AG10803 (cell line): Measurements from ENCODE around the gene MBNL1.

Experiments used
- DNase-seq: peaks from one replicate; pipeline ENCODE4 v3.0.0; 2010; ENCODE audit warnings: low read depth
- H3K4me3 ChIP-seq: 2 replicates; pipeline ENCODE4 v1.5.1; 2011; ENCODE audit warnings: mild to moderate bottlenecking, low read length, control low read depth
- TF ChIP-seq, protein P1 (sequence below): conservative IDR thresholded peaks from 2 replicates; pipeline ENCODE4 v1.5.1; 2011; ENCODE audit warnings: mild to moderate bottlenecking, low read length, control low read depth, inconsistent platforms

The MBNL1 gene

DNA sequence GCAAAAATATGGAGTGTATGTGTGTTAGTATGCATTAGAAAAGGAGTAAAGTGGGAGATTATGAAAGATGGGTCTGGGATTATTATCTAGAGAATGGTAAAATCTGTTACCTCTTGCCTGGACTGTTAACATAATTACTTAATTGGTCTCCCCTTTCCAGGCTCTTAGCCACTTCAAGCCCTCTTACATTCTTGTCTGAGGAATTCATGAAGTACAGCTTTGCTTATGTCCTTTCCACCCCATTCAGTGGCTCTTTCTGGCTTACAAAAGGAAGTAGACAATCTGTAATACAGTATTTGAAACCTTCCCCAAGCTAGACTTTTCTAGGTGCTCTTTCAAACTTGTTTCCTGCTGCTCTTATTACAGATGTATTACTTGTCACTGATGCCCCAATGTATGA lies 129.8 kb downstream of the MBNL1 start:
- H3K4me3 ChIP-seq: no peak overlapping the region
- TF ChIP-seq, protein P1, sequence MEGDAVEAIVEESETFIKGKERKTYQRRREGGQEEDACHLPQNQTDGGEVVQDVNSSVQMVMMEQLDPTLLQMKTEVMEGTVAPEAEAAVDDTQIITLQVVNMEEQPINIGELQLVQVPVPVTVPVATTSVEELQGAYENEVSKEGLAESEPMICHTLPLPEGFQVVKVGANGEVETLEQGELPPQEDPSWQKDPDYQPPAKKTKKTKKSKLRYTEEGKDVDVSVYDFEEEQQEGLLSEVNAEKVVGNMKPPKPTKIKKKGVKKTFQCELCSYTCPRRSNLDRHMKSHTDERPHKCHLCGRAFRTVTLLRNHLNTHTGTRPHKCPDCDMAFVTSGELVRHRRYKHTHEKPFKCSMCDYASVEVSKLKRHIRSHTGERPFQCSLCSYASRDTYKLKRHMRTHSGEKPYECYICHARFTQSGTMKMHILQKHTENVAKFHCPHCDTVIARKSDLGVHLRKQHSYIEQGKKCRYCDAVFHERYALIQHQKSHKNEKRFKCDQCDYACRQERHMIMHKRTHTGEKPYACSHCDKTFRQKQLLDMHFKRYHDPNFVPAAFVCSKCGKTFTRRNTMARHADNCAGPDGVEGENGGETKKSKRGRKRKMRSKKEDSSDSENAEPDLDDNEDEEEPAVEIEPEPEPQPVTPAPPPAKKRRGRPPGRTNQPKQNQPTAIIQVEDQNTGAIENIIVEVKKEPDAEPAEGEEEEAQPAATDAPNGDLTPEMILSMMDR: no peak
- peak; percentile 34 for DNase-seq

DNA sequence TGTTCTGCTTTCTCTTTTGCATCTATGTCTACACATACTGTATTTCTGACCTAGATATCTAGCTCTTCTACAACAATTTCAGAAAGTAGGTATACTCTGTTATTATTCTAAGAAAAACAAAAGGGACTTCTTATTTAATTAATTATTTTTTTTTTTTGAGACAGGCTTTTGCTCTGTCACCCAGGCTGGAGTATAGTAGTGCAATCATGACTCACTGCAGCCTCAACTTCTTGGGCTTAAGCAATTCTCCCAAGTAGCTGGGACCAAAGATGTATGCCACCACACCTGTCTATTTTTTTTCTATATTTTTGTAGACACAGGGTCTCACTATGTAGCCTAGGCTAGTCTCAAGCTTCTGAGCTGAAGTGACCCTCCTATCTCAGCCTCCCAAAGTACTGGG lies 130.6 kb downstream of the MBNL1 start:
- peak; percentile 74 for DNase-seq
- no peak overlapping the region for H3K4me3 ChIP-seq
- TF ChIP-seq, protein P1: no peak

DNA sequence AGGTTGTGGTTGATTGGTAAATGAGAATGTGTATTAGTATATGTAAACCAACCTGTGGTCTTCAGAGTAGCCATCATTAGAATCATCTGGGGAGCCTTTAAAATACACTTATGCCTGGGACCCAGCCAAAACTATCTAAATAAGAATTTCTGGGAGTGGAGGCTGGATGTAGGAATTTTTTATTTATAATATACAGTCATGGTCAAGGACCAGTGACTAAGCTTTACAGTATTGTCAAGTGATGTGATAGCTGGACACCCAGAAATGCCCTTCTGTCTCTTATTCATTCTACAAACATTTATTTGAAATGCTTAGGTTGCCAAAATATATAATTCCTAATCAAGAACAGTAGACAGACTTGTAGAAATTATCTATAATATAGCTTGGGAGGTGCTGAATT lies 132.2 kb downstream of the MBNL1 start:
- no peak overlapping the region for H3K4me3 ChIP-seq
- peak; percentile 69 for DNase-seq
- TF ChIP-seq, protein P1: no peak

DNA sequence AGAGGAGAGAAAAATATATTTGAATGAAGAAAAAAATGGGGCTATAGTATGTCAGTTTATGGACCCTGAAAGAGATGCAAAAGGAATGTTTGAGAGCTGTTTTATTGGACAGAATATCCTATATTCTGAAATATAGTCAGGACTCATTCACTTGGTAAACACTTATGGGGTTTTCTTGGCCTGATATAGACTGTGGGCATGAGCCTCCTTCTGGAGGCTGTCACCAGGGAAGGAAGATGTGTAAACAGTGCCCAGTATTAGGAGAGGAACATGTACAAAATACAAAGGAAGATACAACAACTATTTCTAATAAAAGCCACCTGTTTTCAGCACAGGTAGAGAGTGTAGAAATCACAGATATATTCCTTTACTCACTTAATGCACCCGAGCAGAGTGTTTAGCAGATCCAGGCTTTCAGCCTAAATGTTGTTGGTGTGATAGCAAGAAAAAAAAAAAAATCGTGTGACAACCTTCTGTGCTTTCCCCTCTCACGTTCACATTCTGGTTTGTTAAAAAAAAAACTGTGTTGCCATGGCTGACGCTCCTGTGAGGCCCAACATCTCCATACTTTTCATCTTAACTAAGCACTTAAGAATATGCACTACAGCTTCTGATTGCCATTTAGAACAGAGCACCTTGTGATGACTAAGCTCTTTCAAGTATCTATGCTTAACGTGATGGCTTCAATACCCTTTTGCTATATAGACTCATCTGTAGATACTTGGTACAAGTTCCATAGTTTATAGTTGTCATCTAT lies 134.1 kb downstream of the MBNL1 start:
- DNase-seq: peak; percentile 20
- TF ChIP-seq, protein P1: no peak
- H3K4me3 ChIP-seq: no peak overlapping the region

DNA sequence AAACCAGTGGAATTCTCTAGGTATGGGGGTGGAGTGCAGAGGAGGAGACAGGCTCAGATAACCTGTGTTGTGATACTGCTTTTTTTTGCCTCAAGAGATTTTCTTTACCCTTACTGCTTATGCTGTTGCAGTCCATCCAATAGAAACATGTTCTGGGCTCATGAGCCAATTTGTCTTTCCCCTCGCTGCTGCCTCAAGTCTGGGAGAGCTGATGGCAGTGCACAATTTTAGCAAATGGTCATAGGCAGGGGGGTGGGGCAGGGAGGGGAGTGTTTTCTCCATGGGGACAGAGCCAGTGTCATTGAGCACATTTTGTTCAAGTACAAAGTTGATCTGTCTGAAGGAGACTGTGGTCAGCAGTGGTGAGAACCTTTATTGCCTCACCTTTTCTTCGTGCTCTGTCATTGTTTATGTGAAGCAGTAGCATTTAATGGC lies 134.9 kb downstream of the MBNL1 start:
- no peak for DNase-seq
- no peak overlapping the region for H3K4me3 ChIP-seq
- TF ChIP-seq, protein P1: no peak

DNA sequence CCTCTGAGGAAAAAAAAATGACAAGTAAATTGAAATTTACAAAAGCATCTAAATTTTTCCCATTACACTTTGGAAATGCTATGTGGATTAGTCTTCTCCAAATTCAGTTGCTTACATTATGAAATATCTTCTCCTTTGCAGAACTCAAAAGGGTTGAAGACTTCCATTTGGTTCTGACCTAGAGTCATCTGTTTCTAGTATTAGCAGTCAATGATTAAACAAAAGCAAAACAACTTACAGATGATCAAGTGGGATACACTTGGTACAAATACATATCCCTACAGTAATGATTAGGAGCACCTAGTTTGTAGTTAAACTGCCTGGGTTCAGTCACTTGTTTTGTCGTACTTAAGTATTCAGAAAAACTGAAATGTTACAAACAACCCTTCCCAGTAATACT lies 136.2 kb downstream of the MBNL1 start:
- DNase-seq: no peak
- TF ChIP-seq, protein P1: no peak
- no peak overlapping the region for H3K4me3 ChIP-seq
